ENCODE results near the gene CHD2.

DNA sequence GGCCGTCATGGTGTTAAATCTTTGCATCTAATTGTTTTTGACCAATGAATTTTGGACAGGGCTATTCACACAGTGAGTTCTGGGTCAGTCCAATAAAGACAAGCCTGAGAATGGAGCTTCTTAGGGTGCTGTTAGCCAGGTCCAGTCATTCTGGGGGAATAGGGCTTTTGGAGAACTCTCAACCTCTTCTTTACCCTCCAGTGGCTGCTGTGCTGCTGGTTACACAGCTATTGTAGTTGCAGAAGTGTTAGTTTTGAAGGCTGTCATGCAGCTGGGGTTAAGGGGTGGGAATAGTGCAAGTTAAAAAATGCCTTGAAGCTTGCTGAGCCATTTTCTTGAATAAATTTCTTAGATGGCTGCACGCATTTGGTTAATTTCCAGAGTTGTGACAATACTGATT, 89.9 kb downstream of the CHD2 start:
- TF ChIP-seq CTCF (IDR thresholded peaks at IDR 0.05) (no peak), POLR2A (IDR thresholded peaks at IDR 0.05) (no peak)
